Measurements from ENCODE around the gene RWDD4.

Gene RWDD4

DNA sequence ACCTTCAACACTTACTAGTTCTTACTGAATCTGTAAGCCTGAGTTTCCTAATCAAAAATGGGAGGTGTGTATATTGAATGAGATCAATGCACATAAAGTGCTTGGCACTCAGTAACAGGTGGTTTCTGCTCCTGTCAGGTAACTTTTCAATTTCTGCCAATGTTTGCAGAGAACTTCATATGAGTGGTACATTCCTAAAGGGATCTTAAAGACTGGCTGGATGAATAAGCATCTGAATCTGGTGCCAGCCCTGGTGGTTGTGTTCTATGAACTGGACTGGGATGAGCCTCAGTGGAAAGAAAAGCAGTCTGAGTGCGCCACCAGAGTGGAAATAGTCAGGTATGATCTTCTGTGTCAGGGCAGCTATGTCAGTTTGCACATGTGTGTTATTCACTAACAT, 7.1 kb upstream of the RWDD4 start:
- TF ChIP-seq CTCF (IDR thresholded peaks at IDR 0.05; ENCODE audit: control insufficient read depth, extremely low read depth, insufficient read depth): no peak
- H3K4me3 ChIP-seq (ENCODE audit: low read depth, low read length): no peak overlapping the region
- DNase-seq (ENCODE audit: low read depth): no peak

GRCh38 chr4:183659872-183660242, 872 bp upstream of the RWDD4 start:
- no peak for TF ChIP-seq CTCF (IDR thresholded peaks at IDR 0.05; ENCODE audit: control insufficient read depth, extremely low read depth, insufficient read depth)
- peak overlapping the region; percentile 70 for H3K4me3 ChIP-seq (ENCODE audit: low read depth, low read length)
- no peak for DNase-seq (ENCODE audit: low read depth)

- DNase-seq (ENCODE audit: low read depth): no peak
- no peak for TF ChIP-seq CTCF (IDR thresholded peaks at IDR 0.05; ENCODE audit: control insufficient read depth, extremely low read depth, insufficient read depth)
- H3K4me3 ChIP-seq (ENCODE audit: low read depth, low read length): peak overlapping the region; percentile 70
Observed at GRCh38 chr4:183658362-183659028, 490 bp downstream of the RWDD4 start.

DNA sequence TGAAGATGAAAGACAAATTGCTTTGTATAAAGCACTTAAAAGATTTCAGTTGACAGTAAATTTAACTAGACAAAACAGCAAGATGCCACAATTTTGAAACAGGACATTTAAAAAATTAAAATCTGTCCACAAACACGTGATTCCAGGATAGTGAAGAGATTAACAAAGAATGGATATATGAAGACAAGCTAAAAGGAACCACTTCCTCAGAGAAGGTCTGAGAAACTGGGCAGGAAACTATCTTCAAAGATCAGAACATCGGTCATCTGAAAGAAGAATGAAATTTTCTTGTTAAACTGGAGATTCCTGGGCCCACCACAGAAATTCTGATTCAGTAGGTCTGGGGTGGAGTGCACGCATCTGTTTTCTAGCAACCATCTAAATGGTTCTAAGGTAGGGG, 1.4 kb downstream of the RWDD4 start:
- no peak for DNase-seq (ENCODE audit: low read depth)
- H3K4me3 ChIP-seq (ENCODE audit: low read depth, low read length): peak overlapping the region; percentile 70
- no peak for TF ChIP-seq CTCF (IDR thresholded peaks at IDR 0.05; ENCODE audit: control insufficient read depth, extremely low read depth, insufficient read depth)

DNA sequence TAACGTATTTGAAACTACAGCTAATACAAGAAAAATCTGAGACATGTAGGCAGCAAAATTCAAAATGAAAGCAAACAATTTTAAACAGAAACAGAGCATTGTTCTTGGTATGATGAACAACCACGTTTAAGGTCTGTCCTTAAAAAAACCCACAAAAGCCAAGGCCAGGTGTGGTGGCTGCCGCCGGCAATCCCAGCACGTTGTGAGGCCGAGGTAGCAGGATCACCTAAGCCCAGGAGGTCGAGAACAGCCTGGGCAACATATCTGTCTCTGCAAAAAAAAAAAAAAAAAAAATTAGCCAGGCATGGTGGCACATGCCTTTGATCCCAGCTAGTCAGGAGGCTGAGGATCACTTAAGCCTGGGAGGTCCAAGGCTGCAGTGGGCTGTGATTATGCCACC, 13.7 kb downstream of the RWDD4 start:
- no peak for DNase-seq (ENCODE audit: low read depth)
- H3K4me3 ChIP-seq (ENCODE audit: low read depth, low read length): no peak overlapping the region
- no peak for TF ChIP-seq CTCF (IDR thresholded peaks at IDR 0.05; ENCODE audit: control insufficient read depth, extremely low read depth, insufficient read depth)

GRCh38 chr4:183639291-183639690, 19.7 kb downstream of the RWDD4 start:
- no peak for TF ChIP-seq CTCF (IDR thresholded peaks at IDR 0.05; ENCODE audit: control insufficient read depth, extremely low read depth, insufficient read depth)
- no peak overlapping the region for H3K4me3 ChIP-seq (ENCODE audit: low read depth, low read length)
- no peak for DNase-seq (ENCODE audit: low read depth)

DNA sequence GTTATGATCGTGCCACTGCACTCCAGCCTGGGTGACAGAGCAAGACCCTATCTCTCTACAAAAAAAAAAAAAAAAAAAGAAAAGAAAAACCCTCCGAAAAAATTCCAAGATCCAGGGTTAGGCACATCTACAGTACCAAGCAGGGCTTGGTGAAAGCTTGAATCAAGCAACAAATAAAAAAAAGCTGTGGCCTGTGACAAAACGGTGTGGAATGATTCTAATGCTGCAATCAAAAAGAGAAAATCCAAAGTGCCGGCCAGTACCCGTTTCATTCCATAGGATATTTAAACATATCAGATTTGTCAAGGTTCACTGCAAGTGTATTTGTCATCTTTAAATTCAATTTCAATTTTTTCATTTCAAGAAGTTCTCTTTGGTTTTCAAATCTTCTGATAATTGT, 20.5 kb downstream of the RWDD4 start:
- TF ChIP-seq CTCF (IDR thresholded peaks at IDR 0.05; ENCODE audit: control insufficient read depth, extremely low read depth, insufficient read depth): no peak
- DNase-seq (ENCODE audit: low read depth): no peak
- no peak overlapping the region for H3K4me3 ChIP-seq (ENCODE audit: low read depth, low read length)

Data from LNCaP clone FGC (cell line).